Hippocampal formation (tissue), 2 donors: ENCODE data around the gene GGT6.

ENCODE experiments used
- DNase-seq, 2 donors: peaks; one replicate each; lab custom pipeline; 2025; lab: John Stamatoyannopoulos, UW

GGT6 gene

DNA sequence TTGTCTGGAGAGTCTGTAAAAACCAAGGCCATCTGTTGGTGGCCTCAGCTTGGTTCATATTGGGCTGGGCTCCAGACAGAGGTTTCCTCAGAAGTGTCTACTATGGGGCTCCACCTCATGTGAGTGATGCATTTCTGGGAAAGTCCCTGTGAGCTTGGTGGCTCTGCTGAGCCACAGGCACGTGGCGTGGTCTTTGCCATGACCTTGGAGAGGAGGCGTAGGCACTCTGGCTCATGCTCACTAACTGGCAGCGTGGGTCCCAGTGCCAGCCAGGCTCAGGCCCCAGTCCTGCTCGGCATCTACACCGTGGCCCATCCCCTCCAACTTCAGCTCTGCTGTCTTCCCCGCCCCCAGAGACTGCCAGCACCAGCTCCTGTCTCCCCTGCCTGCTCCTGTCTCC, 13.3 kb upstream of the GGT6 start:
- no peak for DNase-seq

DNA sequence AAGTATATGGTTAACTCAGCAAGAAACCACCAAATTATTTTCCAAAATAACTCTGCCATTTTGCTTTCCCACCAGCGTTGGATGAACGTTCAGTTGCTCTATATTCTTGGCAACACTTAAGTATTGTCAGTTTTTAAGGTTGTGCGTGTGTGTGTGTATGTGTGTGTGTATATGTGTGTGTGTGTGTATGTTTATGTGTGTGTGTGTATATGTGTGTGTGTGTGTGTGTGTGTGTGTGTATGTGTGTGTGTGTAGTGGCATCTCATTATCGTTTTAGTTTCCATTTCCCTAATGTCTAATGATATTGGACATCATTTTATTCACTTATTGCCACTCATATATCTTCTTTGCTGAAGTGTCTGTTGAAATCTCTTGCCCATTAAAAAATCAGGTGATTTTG, 12.7 kb upstream of the GGT6 start:
- DNase-seq = no peak

DNA sequence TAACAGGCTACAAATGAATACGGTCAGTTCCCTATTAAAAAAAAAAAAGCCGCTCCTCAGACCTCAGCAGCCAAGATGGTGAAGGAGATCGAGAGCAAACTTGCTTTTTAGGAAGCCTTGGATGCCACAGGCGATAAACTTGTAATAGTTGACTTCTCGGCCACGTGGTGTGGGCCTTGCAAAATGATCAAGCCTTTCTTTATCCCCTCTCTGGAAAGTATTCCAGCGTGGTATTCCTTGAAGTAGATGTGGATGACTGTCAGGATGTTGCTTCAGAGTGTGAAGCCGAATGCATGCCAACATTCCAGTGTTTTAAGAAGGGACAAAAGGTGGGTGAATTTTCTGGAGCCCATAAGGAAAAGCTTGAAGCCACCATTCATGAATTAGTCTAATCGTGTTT, 11.8 kb upstream of the GGT6 start:
- DNase-seq = no peak

DNA sequence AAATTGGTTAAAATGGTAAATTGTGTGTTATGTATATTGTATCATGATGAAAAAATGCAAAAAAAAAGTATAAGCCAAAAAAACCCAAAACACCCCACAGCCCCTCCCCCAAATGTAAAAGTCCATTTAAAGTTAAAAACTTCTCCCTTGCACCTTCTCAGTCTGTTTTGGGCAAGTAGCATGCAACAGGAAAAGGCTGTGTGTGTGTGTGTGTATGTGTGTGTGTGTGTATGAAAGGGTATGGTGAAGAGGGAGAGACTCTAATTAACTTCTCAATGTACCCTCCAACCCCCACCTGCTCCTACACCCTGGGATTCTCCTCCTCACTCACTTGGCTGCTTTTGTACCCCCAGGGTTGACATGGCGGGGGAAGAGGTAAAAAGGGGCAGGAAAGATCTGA, 9.2 kb upstream of the GGT6 start:
- DNase-seq = no peak

DNA sequence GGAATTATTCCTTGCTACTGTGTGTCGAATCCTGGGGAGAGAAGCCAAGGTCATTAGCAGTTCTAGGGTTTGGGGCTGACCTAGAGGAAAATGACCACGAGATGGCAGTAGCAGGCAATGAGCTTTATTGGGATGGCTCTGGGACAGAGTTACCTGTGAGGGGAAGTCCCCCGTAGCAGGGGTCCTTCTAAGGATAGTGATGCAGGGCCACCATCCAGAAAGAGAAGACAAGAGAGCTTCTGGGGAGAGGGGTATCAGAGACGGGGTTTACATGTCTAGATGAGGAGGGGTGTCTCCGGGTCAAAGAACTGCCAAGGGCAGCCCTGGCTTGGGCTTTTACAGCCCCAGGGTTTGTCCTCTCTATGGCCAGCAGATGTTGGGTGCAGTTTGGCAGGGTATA, 6.4 kb upstream of the GGT6 start:
- DNase-seq = peak; percentile 31 to 39

DNA sequence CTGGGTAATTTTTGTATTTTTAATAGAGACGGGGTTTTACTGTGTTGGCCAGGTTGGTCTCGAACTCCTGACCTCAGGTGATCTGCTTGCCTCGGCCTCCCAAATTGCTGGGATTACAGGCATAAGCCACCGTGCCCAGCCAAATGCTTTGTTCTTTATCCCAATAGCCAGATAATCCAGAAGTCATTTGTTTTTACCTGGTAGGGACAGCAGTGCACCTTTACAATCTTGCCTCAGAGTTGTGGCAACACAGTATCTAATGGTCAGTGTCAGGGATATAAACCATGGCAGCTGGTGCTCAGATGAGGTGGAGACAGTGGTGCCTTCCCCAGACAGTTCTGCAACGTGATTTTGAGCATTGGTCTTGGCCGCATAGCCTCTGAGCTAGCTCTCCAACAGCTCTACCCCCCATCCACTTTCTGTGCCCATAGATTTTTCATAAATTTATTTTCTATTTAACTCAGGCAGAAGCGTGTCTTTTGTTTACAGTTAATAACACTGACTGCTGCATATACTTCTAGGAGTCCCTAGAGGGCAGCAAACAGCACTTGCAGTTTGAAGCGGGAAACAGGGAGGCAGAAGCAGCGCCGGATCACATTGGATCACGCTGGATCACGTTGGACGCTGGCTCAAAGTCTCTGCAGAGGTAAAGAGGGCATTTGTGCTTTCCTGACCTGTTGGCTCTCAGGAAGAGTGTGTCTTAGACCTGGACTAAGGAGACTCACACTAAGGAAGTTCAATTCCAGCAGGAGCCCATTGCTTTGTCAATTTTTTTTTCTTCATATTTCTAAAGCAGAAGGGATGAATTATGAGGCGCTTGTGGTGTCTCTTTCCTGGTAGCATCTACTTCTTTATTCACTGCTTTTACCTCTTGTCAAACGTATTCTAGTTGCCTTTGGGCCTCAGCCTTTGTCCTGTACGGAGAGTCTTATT, 5.1 kb upstream of the GGT6 start:
- peak; percentile 25 to 80 for DNase-seq

DNA sequence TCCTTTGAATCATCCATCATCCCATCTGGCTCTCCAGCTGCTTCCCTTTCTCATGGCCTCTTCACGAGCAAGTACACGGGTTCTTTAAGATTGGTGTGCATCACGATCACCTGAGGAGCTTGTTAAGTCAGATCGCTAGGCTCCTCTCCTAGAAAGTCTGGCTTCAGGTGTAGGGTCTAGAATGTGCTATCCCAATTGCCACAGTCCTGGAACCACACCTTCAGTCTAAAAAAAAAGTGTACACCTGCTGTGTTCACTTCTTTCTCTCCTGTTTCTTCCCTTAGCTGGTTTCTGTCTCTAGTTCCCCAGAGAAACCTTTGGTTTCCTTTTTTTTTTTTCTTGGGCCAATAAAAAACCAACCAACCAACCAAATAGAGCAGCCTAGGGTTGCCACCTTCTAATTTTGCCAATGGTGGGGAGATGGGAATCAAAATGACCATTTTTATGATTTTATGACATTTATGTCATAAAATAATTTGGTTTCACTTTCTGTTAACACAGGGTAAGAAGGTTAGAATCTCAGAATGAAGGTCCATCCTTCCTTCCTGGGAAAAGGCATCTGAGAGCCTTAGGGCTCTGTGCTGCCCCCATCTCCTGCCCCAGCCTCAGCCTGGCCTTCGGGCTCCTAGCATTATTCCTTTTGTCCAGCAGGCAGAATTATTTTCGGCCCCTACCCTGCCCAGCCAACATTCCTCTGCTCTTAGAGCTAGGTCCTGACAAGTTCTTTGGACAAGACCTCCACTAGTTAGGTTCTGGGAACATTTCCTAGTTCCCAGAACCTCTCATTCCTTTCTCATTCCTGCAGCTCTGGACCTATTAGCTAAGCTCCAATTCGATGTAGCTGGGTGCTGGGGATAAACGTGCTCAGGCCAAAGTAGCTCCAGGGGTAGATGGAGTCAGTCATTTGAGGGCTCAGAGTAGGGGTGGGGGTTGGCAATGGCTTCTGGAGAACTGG, 1.9 kb upstream of the GGT6 start:
- DNase-seq = no peak

DNA sequence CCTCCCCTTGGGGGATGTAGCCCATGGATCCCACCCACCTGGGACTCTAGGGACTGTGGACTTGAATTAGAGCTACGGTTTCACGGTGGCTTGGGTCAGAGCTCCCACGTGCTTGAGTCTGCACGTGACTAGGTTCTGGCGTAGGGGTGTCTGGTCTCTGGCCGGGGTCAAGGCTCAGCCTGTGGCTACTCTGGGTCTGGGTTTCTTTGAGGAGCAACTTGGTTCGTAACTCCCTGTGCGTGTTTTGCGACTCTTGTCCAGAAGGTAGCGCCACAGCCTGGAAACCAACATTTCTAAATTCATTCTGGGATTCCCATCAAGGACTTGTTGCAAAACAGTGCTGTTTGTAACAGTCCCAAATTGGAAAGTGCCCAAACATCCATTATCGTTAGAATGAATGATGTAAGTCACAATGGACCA, 470 bp upstream of the GGT6 start:
- no peak for DNase-seq

DNA sequence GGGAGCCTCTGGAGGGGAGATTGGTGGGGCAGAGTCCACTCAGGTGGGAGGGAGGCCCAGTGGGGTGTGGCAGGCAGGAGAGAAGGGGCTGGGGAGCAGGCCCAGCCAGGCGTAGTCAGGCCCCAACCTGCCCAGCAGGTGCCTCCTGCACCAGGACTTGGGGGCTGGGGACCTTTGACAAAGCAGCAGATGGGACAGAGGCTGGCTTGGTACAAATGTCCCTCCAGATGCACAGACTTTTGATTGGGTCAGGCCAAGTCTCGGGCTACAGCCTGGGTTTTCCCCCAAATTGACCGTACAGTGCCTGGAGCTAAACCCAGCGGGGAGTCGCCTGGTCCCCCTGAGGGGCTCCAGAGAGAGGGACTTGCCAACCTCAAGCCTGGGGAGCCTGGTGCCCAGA, 411 bp downstream of the GGT6 start:
- no peak for DNase-seq

DNA sequence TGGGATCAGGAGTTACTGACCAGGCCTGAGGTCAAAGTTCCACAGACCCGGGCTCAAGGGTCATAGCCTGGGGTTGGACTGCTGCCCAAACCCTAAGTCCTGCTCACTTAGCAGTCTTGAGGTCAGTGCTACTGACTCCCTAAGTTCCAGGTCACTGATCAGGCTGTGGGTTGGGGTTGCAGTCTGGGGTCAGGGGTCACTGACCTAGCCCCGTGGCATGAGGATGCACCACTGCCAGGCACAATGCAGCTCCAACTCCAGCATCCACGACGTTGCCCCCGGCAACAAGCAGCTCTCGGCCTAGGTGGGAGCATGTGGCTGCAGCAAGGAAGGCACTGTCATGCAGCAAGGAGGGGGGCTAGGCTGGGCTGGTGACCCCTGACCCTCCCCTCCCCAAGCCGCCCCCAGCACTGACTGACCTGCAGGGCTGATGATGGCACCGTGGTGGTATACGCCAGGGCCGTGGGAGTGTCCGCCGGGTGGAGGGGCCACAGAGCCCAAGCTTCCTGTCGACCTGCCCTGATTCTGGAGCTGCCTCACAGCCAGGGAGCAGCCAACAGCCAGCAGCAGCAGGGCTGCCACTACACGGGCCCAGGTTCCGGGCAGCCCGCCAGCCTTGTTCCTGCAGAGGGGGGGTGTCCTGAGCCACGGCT, 1.1 kb downstream of the GGT6 start:
- no peak for DNase-seq

DNA sequence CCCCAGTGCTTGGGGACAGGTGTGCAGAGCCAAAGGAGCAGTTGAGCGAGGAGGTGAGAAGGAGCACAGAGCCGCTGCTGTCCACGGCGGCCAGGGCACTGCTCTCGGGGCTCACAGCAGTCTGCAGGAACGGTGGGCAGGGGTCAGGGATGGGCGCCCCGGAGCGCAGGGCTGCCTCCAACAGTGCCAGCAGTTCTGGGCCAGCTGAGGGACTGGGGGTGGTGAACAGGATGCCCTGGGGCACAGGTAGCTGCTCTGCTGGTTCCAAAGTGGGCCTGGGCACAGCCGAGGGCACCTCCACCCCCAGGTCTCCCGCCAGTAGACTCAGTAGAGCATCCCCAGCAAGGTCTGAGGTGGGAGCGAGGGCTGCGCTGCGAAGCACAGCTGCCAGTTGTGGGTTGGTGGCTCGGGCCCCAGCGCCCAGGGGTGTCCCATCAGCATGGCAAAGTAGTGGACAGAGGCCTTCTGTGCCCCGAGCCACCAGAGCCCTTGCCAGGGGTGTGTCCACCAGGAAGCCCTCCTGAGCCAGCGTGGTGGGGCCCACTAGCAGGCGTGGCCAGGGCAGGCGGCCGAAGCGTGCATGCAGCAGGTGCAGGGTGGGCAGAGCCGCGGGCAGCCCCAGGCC, 1.9 kb downstream of the GGT6 start:
- DNase-seq = no peak

DNA sequence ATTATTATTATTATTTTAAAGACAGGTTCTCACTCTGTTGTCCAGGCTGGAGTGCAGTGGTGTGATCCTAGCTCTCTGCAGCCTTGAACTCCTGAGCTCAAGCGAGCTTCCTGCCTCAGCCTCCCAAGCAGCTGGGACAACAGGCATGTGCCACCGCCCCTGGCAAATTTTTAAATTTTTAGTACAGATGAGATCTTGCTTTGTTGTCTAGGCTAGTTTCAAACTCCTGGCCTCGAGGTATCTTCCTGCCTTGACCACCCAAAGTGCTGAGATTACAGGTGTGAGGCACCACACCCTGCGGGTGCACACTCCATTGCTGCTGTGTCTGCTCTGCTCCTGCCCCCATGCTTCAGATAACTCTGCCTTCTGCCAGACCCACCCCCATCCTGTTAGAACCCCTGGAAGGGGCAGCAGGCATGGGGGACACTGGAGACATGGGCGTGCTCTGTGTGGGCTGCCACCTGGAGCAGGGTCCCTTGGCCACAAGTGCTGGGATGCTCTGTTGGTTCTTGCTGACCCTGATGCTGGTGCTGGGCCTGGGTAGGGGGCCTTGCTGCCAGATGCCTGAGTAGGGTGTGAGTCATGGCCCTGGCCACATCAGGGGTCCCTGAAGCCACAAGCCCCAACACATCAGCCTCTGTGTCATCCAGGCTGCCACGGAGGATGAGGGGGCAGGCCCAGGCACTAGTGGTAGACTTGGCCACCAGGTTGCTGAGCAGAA, 2.6 kb downstream of the GGT6 start:
- DNase-seq = no peak

DNA sequence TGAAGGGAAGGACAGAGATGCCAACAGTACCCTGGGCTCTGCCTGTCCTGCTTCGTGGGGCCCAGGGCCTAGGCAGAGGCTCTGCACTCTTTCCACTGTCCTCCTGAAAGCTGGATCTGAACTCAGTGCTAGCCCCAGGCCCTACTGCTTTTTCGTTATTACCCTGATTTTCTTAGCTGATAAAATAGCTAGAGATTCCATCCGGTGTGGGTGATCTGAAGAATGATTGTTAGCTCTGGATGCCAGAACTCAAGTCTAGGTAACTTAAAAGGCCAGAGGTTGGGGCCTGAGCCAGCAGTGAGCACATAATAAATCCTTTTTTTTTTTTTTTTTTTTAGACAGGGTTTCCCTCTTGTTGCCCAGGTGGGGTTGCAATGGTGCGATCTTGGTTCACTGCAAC, 3.4 kb downstream of the GGT6 start:
- no peak for DNase-seq

DNA sequence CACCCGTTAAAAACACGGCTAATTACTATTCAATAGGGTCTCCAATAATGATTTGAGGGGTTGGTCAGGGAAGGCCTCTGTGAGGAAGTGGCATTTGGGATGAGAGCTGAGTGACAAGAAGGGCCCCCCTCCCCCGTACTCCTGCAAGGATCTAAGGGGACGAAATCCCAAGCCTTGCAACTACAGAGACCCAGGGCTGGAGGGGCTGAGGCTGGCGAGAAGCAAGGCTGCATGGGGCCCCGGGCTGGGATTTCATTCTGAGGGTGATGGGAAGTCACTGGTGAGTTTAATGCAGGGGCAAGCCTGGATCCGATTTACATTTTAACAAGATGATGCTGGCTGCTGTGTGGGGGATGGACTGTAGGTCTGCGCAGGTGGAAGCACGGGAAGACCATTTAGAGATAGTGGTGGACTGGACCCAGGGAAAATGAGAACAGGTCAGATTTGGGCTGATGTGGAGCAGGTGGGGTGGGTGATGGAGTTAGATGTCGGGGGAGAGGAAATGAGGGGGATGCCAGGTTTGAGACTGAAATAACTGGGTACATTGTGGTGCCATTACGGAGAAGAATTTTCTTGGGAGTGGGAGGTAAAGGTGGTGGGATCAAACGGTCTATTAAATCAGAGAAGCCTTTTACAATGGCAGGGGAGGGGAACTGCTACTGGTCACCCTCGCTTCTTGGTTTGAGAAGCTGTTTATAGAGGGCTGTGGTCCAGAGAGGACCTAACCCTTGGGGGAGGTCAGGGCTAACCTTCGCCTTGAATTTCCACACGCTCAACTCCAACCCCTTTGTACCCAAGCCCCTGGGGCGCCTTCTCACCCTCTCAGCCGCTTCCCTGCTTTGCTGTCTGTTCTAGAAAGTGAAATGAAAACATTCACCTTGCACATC, 4.3 kb downstream of the GGT6 start:
- no peak for DNase-seq

DNA sequence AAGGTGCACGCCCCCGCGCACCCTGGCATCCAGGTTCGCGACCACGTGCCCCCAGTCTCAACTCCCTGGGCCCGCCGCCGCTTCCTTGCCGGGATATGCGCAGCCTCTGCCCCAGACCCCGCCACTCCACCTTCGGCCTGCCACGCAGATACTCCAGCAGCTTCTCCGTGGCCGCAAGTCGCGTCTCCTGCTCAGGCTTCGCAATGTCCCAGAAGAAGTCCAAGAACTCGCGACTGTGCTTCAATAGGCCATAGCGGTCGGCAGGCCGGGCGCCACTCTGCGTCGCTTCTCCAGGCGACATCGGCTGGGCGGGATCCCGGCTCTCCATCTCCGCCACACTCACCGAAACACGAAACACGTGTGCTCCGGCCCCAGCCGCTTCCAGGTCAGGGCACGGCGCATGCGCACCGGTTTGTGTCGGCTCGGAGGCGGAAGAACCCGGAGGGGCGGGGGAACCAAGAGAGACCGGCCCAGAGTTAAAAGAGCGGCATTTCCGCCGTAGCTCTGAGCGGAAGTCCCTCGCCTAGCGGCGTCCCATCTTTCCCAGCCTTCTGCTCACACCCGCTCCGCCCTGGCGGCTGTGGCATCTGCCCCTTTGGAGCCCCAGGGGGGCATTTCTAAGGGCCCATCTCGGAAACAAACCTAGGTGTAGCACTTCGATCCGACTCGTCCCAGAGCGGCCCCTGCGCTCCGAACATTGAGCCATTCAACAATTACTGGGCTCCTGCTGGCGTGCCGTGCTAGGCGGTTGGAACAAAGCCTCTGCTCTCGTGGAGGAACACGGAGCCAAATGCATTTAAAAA, 5.2 kb downstream of the GGT6 start, which contains the start of gene MYBBP1A:
TSS of gene MYBBP1A (minus strand) at position 388 of the 803 bp plus-strand sequence. CDS start at position 328, 60 bp downstream.
- peak; percentile 91 to 94 for DNase-seq

DNA sequence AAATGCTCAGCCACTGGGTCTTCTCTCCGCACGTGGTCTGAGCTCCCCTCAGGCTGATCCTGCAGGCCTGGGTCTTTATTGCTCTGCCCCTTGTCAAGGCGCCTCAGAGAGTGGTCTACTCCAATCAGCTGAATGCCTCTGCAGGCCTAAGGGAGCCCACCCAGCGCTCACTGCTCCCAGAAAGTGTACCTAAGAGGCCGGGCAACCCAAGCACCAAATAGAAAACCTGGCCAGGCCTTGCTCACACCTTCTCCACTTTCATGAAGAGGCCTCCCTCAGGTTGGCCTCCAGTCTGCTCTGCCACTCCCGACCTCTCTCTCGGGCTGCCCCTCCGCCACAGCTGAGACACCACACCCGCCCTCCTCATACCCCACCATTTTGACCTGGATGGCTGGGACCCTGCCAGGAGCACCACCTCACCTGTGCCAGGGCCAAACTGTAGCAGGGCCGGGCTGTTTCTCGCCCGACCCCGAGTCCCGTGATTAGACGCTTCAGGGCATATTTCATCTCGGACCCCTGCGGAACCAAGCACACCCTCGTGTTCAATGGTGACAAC, 5.9 kb downstream of the GGT6 start:
- no peak for DNase-seq

DNA sequence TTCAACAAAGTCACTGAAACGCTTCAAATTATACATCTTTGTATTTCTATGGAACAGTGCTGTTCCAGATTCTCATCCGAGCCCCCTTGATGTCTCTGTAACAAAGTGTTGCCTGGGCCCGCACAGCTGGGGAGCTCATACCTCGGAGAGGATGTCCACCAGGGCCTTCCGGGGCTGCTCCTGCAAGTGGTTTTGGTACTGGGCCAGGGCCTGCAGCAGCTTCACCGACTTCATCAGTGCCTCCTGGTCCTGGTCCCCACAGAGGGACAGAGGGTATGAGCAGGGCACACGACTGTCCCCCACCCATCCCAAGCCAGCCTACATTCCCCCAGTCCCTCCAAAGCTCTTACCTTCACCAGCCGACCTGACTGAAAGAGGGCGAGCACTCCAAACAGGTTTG, 6.7 kb downstream of the GGT6 start:
- DNase-seq = no peak

DNA sequence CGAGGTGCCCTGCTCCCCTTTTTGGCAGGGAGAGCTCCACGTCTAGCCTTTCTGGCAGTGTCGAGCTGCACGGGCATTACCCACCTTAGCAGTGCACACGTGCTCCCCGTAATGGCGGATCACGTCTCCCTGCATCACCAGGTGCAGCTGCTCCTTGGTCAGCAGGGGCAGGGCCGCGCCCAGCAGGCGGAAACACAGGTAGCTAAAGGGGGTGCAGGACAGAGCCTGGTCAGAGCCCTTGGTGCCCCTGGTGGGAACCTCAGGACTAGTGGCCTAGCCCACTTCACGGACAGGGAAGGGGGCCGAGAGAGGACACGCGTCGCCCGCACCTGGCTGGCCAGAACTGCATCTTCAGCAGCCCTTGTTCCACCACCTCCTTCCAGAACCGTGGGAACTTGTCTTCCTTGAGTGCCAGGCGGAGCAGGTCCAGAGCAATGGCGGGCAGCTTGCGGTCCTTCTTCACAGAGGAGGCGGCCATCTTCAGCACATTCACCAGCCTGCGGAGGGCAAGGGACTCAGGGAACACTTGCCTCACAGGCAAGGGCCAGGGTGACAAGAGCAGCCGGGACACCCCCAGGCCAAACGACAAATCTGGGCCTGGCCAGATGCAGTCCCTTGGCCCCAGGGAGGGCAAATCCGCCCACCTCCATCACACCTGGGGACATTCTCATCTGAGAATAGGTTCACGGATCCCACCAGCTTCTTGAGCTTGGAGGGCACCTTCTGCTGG, 8.4 kb downstream of the GGT6 start:
- no peak for DNase-seq
